DMS153 treated with DMSO at 0.1 percent for 48 hours (cell line): ENCODE results near the gene CAPN3.
"Not testable (repeated sequence)": the region's sequence is repeated elsewhere in the genome, so short reads cannot be mapped to it uniquely, and the experiment has no call there.

Experiments
- DNase-seq: peaks from one replicate; lab custom pipeline; 2025; ENCODE audit not compliant: unreplicated experiment; lab: John Stamatoyannopoulos, UW

Gene CAPN3

DNA sequence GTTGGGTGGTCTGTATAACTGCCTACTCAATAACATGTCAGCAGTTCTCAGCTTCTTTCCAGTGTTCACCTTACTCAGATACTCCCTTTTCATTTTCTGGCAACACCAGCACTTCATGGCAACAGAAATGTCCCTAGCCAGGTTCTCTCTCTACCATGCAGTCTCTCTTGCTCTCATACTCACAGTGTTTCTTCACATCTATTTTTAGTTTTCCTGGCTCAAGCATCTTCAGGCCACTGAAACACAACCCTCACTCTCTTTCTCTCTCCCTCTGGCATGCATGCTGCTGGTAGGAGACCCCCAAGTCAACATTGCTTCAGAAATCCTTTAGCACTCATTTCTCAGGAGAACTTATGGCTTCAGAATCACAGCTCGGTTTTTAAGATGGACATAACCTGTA lies at the start of gene CAPN3:
TSS of gene CAPN3 (plus strand) at position 253 of the 400 bp plus-strand sequence. CDS start 305 bp downstream, outside the sequence.
- no peak for DNase-seq

DNA sequence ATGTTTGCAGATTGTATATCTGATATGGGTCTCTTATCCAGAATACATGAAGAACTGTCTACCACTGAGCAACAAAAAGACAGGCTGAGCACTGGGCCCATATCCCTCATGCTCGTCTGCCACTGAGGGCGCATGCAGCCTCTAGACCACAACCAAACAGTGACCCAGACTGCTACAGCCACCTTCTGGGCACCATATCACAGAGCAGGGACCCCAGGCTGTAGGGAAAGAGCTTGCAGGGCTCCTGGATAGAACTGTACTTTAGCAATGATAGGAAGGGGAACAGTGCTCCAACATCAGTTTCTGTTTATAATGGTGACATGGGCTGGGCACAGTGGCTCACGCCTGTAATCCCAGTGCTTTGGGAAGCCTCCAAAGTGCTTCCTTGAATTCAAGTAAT lies 45.8 kb upstream of the CAPN3 start:
- no peak for DNase-seq

DNA sequence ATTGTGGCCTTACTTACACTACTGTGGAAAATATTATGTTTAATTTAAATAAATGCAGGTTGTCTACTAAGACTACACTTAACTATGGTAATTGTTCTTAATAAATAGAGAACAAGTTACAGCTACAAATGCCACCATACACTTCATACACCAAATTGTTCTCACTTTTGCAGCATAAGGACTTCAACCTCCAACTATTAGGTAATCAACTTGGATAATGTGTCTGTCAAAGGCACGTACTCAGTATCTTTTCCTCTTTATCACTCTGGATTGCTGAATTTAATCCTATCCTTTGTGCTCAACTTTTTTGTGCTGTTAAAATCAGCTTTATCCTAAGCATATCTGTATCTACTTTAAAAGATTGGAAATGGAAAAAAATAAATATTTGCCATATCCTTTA lies 44.5 kb upstream of the CAPN3 start:
- no peak for DNase-seq

DNA sequence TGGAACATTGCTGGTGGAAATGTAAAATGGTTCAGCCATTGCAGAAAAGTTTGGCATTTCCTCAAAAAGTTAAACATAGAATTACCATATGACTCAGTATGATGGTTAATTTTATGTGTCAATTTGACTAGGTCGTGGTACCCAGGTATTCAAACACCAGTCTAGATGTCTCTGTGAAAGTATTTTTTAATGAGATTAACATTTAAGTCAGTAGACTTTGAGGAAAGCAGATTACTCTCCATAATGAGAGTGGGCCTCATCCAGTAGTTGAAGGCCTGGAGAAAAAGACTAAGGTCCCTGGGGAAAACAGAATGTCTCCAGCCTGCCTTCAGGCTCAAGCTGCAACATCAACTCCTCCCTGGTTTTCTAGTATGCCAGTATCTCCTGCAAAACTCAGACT lies 43.8 kb upstream of the CAPN3 start:
- DNase-seq: no peak

DNA sequence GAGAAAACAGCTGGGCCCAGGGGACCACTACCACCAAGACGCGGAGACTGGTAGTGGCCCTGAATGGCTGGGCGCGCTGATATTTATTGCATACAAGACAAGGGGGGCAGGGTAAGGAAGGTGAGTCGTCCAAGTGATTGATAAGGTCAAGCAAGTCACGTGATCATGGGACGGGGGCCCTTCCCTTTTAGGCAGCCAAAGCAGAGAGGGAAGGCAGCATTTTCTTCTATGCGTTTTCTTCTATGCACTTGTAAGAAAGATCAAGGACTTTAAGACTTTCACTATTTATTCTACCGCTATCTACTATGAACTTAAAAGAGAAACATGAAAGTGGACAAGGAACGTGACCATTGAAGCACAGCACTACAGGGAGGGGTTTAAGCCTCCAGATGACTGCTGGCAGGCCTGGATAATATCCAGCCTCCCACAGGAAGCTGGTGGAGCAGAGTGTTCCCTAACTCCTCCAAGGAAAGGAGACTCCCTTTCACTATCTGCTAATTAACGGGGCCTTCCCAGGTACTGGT lies 43.0 kb upstream of the CAPN3 start:
- DNase-seq: not testable (repeated sequence)

DNA sequence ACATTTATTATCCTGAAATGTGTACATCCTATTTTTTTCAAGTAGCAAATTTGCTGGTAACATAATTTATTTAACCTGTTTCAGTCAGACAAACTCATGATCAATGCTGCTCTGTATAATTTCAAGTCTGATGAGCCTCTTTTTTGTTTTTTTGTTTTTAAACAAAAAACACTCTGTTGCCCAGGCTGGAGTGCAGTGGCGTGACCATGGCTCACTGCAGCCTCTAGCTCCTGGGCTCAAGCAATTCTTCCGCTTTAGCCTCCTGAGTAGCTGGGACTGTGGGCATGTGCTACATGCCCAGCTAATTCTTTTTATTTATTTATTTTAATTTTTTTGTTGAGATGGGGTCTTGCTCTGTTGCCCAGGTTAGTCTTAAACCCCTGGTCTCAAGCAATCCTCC lies 40.1 kb upstream of the CAPN3 start:
- DNase-seq: no peak

DNA sequence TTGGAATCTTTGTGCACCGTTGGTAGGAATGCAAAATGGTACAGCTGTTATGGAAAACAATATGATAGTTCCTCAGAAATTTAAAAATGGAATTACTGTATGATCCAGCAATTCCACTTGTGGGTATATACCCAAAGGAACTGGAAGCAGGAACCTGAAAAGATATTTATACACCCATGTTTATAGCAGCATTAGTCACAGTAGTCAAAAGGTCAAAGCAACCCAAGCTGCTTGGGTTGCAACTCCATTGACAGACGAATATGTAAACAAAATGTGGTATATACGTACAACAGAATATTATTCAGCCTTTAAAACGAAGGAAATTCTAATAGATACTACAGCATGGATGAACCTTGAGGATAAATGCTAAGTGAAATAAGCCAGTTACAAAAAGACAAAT lies 35.0 kb upstream of the CAPN3 start:
- no peak for DNase-seq

DNA sequence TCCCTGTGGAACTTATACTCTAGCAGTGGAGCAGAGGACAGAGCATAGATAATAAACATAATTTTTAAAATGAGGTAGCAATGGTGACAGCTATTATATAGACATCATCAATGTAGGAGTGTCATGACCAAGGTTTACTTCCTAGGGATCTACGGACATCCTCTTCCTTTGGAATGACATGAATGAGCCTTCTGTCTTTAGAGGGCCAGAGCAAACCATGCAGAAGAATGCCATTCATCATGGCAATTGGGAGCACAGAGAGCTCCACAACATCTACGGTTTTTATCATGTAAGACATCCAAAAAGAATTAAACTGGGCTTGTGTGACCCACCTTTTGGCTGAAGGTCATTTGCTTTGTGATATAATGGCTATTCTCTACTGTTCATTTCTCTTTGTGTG lies 30.1 kb upstream of the CAPN3 start:
- no peak for DNase-seq

DNA sequence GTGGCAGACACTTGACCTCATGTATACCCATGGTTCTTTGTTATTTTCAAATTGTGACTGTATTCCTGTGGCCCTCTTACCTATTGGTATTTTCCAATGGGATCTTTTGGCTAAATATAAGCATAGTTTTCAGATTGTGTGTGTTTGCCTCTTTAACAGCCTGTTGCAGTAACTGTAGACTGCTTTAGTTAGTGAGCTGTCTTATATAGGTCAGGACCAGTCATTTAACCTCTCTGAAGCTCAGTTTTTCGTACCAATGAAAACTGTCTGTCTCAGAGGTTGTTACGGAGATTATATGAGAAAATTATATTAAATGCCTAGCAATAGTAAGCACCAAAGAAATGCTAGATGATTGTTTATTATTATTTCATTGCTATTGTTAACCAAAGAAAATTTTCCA lies 29.3 kb upstream of the CAPN3 start:
- no peak for DNase-seq

DNA sequence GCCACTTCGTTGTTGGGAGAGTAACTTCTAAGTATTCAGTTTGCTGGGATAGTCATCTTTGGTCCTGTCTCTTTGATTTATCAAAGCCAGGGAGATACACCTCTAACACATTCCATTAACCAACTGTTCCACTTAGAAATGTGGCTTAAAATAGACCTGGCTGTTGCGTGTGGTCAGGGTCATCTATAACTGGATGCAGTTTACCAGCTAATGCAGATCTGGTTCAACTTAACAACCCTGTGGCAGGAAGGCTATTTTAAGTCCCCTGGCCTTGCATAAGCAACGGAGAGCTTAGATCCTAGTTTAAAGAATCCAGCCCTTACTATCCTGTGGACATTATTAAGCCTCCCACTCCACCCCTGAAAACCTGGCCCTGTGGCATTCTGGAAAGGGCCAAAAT lies 28.1 kb upstream of the CAPN3 start:
- no peak for DNase-seq

DNA sequence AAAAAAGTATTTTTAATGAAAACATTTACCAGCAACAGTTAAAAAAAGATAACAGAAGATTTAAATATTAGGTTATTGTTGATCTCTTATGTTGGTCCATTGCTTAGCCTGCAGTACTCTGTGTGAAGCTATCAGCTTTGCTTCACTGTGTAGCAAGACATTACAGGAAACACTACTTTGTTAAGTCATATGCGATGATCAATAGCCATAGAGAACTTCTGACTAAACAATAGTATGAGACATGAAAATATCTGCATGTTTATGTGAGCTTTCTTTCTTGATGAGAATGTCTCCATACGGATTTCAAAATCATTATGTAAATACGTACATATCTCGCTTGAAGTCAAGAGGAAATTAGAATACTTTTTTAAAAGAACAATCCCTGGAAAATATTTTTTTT lies 27.0 kb upstream of the CAPN3 start:
- no peak for DNase-seq

DNA sequence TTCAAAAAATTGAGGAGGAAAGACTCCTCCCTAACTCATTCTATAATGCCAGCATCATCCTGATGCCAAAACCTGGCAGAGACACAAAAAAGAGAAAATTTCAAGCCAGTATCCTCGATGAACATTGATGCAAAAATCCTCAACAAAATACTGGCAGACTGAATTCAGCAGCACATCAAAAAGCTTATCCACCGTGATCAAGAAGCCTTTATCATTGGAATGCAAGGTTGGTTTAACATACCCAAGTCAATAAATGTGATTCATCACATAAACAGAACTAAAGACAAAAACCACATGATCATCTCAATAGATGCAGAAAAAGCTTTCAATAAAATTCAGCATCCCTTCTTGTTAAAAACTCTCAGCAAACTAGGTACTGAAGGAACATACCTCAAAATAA lies 24.2 kb upstream of the CAPN3 start:
- DNase-seq: no peak

DNA sequence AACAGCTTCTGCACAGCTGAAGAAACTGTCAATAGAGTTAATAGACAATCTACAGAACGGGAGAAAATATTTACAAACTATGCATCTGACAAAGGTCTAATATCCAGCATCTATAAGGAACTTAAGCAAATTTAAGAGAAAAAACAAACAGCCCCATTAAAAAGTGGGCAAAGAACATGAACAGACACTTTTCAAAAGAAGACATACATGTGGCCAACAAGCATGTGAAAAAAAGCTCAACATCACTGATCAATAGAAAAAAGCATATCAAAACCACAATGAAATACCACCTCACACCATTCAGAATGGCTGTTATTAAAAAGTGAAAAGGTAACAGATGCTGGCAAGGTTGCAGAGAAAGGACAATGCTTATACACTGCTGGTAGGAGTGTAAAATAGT lies 22.7 kb upstream of the CAPN3 start:
- DNase-seq: not testable (repeated sequence)

DNA sequence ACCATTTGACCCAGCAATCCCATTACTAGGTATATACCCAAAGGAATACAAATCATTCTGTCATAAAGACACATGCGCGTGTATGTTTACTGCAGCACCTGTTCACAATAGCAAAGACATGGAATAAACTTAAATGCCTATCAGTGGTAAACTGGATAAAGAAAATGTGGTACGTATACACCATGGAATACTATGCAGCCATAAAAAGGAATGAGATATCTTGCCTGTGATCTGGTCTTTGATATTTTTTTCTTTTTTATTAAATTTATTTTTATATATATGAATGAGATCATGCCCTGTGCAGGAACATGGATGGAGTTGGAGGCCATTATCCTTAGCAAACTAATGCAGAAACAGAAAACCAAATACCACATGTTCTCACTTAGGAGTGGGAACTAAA lies 22.2 kb upstream of the CAPN3 start:
- not testable (repeated sequence) for DNase-seq

DNA sequence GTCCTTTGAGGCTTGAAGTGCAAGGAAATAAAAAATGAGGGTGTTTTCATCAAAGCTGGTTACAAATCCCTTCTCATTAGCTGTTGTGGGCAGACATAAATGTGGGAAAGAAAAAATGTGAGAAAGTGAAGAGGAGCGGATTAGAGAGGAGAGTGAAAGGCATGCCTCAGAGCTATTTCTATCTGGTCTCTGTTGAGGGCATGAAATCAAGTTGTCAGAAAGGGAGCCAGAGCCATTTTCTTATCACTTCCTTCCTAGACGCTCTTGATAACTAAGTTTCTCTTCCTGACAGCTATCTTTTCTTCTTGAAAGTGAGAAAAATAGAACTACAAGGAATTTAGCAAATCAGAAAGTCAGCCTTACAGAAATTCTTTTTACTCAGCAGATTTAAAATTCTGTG lies 20.8 kb upstream of the CAPN3 start:
- DNase-seq: no peak

DNA sequence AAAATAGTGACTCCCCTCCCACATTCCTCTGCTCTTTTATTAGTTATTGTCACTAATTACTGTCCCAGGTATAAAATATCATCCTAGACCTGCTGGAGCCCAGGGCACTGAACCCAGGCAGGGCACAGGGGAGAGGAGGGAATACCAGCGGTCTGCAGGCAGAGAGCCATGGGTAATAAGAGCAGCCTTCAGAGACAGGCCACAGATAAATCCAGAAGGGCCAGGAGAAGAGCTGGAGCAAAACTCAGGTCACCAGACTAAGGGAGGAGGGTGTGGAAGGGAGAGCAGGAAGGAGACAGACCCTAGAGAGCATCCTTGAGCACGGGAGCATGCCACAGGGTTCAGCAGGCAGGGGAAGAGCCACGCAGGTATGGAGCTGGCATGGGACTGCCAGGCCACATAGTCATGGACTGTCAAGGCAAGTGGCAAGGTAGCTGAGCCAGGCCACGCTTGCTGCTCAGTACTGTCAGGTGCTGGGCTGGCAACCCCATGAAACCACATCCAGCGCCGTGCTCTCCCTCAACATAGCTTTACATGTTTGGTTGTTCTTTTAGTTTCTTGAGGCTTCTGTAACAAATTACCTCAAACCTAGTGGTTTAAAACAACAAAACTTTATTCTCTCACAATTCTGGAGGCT lies 15.6 kb upstream of the CAPN3 start:
- no peak for DNase-seq

DNA sequence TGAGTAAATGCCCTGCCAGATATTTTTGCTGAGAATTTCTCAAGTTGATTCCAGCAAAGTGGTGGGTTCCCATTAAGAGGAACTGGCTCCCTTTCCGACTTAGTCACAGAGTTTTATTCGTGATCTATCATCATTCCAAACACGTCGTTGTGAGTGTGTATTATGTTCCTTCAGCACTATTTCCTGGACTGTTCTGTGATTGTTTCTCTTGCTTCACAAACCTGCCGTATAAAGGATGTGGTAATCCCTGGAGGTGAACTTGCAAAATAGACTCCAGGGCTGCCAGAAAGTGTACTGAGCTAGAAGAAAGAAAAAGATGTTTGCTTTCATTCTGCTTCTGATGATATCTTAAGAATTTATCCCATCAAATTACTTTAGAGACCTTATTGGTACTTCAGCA lies 14.5 kb upstream of the CAPN3 start:
- DNase-seq: no peak

DNA sequence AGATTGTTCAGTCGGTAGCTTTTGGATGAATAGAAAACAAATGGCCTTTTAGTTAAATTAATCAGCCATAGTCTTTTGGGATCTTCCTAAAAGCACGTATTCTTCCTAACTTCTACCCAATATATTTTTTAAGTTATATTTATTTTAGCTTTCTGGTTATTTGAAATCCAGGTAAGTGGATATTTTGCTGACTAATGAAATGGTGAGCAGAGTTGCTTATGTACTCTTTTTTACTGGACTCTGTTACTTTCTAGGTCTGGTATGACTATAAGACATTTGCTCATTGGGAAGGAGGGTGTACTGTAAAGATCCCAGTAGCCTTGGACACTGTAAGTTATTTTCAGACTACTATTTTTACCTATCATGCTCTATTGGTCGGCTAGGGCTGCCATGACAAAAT lies 13.8 kb upstream of the CAPN3 start:
- DNase-seq: no peak

DNA sequence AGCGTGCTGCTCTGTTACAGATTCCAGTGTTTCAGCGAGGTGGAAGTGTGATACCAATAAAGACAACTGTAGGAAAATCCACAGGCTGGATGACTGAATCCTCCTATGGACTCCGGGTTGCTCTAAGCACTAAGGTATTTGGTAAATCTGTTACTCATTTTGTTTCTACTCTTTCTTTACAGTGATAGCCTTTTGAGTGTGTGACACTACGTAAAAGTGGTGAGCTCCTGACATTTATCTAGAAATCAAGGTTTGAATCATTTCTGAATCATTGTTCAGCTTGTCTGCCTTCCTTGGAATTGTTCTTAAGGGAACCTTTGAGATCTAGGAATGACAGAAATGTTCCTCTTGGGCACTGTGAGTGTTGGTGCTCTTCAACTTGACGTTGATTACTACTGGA lies 11.2 kb upstream of the CAPN3 start:
- no peak for DNase-seq

DNA sequence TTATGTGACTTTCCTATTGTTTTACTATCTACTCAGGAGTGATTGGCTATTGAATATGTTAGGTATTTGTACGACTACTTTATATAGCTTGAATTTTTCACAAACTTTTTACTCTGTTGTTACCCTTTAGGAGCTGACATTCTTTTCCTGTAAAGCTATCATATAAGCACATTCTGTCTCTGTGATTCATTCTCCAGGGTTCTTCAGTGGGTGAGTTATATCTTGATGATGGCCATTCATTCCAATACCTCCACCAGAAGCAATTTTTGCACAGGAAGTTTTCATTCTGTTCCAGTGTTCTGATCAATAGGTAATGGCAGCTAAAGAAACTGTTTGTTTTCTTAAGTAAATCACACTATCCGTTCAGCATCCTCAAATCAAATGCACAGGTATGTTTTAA lies 10.1 kb upstream of the CAPN3 start:
- no peak for DNase-seq

DNA sequence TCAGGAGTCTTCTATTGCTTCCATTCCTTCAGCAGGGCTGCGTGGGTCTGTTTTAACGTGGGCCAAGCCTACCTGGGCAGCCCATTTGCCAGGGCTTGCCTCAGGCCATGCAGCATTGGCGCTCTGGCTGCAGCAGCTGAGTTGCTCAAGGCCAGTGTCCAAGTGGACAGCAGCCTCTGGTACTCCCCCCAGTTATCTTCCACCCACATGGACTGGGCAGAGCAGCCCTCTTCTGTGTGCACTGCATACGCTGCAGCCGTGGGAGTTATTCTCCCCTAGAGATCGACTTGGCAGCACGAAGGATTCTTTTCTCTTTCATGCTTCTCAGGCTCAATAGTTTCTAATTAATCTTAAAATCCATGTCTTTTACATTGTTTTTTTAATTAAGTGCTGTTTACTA lies 6.9 kb upstream of the CAPN3 start:
- DNase-seq: no peak

DNA sequence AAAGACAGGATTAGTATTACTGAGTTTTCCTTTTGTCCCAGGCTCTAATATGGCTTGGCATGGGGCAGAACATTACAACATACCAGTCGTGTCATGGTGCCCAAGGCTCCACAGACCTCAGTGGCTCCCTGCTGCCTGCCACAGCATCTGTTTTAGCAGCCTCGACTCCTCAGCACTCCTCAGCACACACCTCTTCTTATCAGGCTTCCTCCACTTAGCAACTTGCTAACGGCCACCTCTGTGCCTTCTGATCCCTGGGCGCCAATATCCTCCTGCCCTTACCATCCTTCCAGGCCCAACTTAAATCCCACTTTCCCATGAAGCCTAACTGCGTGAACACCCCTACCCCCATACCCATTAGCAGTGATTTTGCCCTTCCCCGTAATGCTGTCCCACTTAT lies 6.2 kb upstream of the CAPN3 start:
- no peak for DNase-seq

DNA sequence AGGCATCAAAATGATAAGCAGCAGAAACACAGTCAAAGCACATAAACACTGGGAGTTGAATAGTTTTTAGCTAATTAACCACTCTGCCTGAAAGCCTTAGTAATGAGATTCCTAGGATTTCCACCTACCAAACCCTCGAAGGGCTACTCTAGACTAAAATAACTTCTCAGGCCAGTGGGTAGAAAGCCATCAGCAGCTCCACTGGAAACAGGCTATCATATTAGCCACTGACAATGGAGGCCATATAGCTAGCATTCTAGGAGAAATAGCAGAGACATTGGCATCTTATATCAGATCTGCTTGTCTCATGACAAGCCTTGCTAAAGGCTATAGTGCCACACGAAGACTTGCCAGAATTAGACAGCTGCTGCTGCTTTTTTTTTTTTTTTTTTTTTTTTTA lies 4.5 kb upstream of the CAPN3 start:
- DNase-seq: no peak
